GM21528 (cell line): ENCODE results near the gene HS3ST2.
"Not testable (repeated sequence)": the region's sequence is repeated elsewhere in the genome, so short reads cannot be mapped to it uniquely, and the experiment has no call there.

Experiments used
- ATAC-seq: cut with Tn5 transposase; IDR thresholded peaks from one replicate; pipeline ENCODE4 v1.9.1; 2021; ENCODE audit warnings: mild to moderate bottlenecking, moderate library complexity; ENCODE audit not compliant: unreplicated experiment, low FRiP score

Gene HS3ST2

GRCh38 chr16:22928882-22929435 lies 115.0 kb downstream of the HS3ST2 start:
- no peak for ATAC-seq

GRCh38 chr16:22929461-22929860 lies 115.5 kb downstream of the HS3ST2 start:
- no peak for ATAC-seq

GRCh38 chr16:22932032-22932771 lies 118.2 kb downstream of the HS3ST2 start:
- ATAC-seq, result no peak

- no peak for ATAC-seq
Observed at GRCh38 chr16:22933173-22933572, 119.2 kb downstream of the HS3ST2 start.

- no peak for ATAC-seq
Observed at GRCh38 chr16:22934786-22935185, 120.8 kb downstream of the HS3ST2 start.

GRCh38 chr16:22937169-22937568 lies 123.2 kb downstream of the HS3ST2 start:
- ATAC-seq, result no peak

- ATAC-seq, result no peak
Observed at GRCh38 chr16:22938647-22939046, 124.7 kb downstream of the HS3ST2 start.

- not testable (repeated sequence) for ATAC-seq
Observed at GRCh38 chr16:22939744-22940363, 125.9 kb downstream of the HS3ST2 start.

- ATAC-seq, result no peak
Observed at GRCh38 chr16:22941970-22942501, 128.1 kb downstream of the HS3ST2 start.

- no peak for ATAC-seq
Observed at GRCh38 chr16:22942811-22943210, 128.8 kb downstream of the HS3ST2 start.

GRCh38 chr16:22945361-22945760 lies 131.4 kb downstream of the HS3ST2 start:
- ATAC-seq, result no peak

GRCh38 chr16:22946433-22946832 lies 132.5 kb downstream of the HS3ST2 start:
- no peak for ATAC-seq

GRCh38 chr16:22948058-22948602 lies 134.2 kb downstream of the HS3ST2 start:
- ATAC-seq, result no peak

GRCh38 chr16:22948603-22949368 lies 134.8 kb downstream of the HS3ST2 start:
- no peak for ATAC-seq

GRCh38 chr16:22955461-22956070 lies 141.6 kb downstream of the HS3ST2 start:
- ATAC-seq, result no peak

GRCh38 chr16:22961206-22961605 lies 147.2 kb downstream of the HS3ST2 start:
- ATAC-seq, result no peak

- no peak for ATAC-seq
Observed at GRCh38 chr16:22962905-22963304, 148.9 kb downstream of the HS3ST2 start.
